ENCODE measurements around the gene ANKRD35. TPM values are rescaled to one million over a fixed set of nuclear protein-coding genes. Genes with fewer than 3 reads are reported as not detected.

Gene ANKRD35
- total and polyA plus RNA-seq, 10 of the 15 experiments (the other 5 are each of a cell fraction or from before 2014, with no cell fraction given) = 0.01 to 0.08 TPM; not detected in 8

- TF ChIP-seq ZBTB40 (IDR thresholded peaks at IDR 0.05; ENCODE audit: borderline replicate concordance) (no peak), POLR2AphosphoS5 (IDR thresholded peaks at IDR 0.05; ENCODE audit: low read length) (no peak), NFYA (IDR thresholded peaks at IDR 0.05; ENCODE audit: borderline replicate concordance, low read depth, low read length) (no peak), ZNF687 (IDR thresholded peaks at IDR 0.05) (no peak), KAT2A (conservative IDR thresholded peaks at IDR 0.05; ENCODE audit: control insufficient read depth, low read depth, low read length) (no peak), GATAD2B (conservative IDR thresholded peaks at IDR 0.05; ENCODE audit: low read depth) (no peak), NR2C2 (IDR thresholded peaks at IDR 0.05; ENCODE audit: borderline replicate concordance, control insufficient read depth, insufficient read length, low read depth) (no peak), ZNF592 (IDR thresholded peaks at IDR 0.05) (no peak)
- TF ChIP-seq, protein P1, sequence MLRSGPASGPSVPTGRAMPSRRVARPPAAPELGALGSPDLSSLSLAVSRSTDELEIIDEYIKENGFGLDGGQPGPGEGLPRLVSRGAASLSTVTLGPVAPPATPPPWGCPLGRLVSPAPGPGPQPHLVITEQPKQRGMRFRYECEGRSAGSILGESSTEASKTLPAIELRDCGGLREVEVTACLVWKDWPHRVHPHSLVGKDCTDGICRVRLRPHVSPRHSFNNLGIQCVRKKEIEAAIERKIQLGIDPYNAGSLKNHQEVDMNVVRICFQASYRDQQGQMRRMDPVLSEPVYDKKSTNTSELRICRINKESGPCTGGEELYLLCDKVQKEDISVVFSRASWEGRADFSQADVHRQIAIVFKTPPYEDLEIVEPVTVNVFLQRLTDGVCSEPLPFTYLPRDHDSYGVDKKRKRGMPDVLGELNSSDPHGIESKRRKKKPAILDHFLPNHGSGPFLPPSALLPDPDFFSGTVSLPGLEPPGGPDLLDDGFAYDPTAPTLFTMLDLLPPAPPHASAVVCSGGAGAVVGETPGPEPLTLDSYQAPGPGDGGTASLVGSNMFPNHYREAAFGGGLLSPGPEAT (IDR thresholded peaks at IDR 0.05; ENCODE audit: low read depth) = no peak
- TF ChIP-seq, protein P2, sequence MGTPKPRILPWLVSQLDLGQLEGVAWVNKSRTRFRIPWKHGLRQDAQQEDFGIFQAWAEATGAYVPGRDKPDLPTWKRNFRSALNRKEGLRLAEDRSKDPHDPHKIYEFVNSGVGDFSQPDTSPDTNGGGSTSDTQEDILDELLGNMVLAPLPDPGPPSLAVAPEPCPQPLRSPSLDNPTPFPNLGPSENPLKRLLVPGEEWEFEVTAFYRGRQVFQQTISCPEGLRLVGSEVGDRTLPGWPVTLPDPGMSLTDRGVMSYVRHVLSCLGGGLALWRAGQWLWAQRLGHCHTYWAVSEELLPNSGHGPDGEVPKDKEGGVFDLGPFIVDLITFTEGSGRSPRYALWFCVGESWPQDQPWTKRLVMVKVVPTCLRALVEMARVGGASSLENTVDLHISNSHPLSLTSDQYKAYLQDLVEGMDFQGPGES (IDR thresholded peaks at IDR 0.05) = no peak
Measured at GRCh38 chr1:145878724-145879123, 6.9 kb downstream of the ANKRD35 start (continued).

Data from GM12878 (cell line).